Natural killer cell (primary cell): ENCODE data around the gene LRRC8A. TPM values are rescaled to one million over a fixed set of nuclear protein-coding genes. Genes with fewer than 3 reads are reported as not detected.

Experiments
- ATAC-seq, 3 donors: fragments of 150-1000 bp in 2 of 3; fragments of 200-7000 bp in 1 of 3; cut with Tn5 transposase; 1 replicate in 1 of 3; 2 replicates in 2 of 3; pipeline ENCODE4 v1.10.0; 2021; ENCODE audit warnings: mild to moderate bottlenecking in 2 of 3, moderate library complexity in 2 of 3
- DNase-seq, 2 donors: peaks; one replicate each; pipeline versions ENCODE4 v3.0.0 to v3.0.0-alpha.2; 2013 to 2021; ENCODE audit warnings: mixed read lengths in 1 of 2
- H3K27ac ChIP-seq: one replicate; pipeline ENCODE4 v1.5.1; 2013; ENCODE audit warnings: mild to moderate bottlenecking, low read length
- H3K27me3 ChIP-seq: one replicate; pipeline ENCODE4 v1.6.1; 2013; ENCODE audit warnings: low read length; ENCODE audit not compliant: control insufficient read depth, insufficient read depth
- H3K36me3 ChIP-seq: one replicate; pipeline ENCODE4 v1.6.1; 2013; ENCODE audit warnings: low read length; ENCODE audit not compliant: control insufficient read depth, insufficient read depth
- H3K4me1 ChIP-seq: one replicate; pipeline ENCODE4 v1.6.1; 2013; ENCODE audit warnings: low read length; ENCODE audit not compliant: control insufficient read depth, insufficient read depth
- H3K4me3 ChIP-seq: one replicate; pipeline ENCODE4 v1.5.1; 2013; ENCODE audit warnings: low read length
- H3K9me3 ChIP-seq: one replicate; pipeline ENCODE4 v1.6.1; 2013; ENCODE audit warnings: low read length; ENCODE audit not compliant: control insufficient read depth, insufficient read depth
- H3K27ac Mint-ChIP-seq, 2 donors: one replicate each; pipeline ENCODE4 v1.8.0; 2022; ENCODE audit warnings: mild to moderate bottlenecking in 2 of 2, mixed read lengths in 2 of 2, moderate library complexity in 1 of 2
- H3K27me3 Mint-ChIP-seq, 2 donors: one replicate each; pipeline ENCODE4 v1.8.0; 2022; ENCODE audit warnings: low read depth in 2 of 2, mixed read lengths in 2 of 2
- H3K36me3 Mint-ChIP-seq: one replicate; pipeline ENCODE4 v1.8.0; 2022; ENCODE audit warnings: mixed read lengths
- H3K4me1 Mint-ChIP-seq, 2 donors: one replicate each; pipeline ENCODE4 v1.8.0; 2022; ENCODE audit warnings: mixed read lengths in 2 of 2
- H3K4me3 Mint-ChIP-seq: one replicate; pipeline ENCODE4 v1.8.0; 2022; ENCODE audit warnings: mild to moderate bottlenecking, moderate library complexity, mixed read lengths
- H3K9me3 Mint-ChIP-seq, 2 donors: one replicate each; pipeline ENCODE4 v1.8.0; 2022; ENCODE audit warnings: mixed read lengths in 2 of 2
- WGBS: methylation state at CpG from one replicate; pipeline ENCODE4 v1.1.7; 2013; ENCODE audit warnings: missing lambda C conversion rate; ENCODE audit not compliant: insufficient coverage; 5-methylcytosine and 5-hydroxymethylcytosine counted together
- intact Hi-C: fragments of 100-400 bp; cut with micrococcal nuclease; formaldehyde crosslinking; loops from one replicate; pipeline ENCODE4 v1.14.2; 2022
- total RNA-seq, 4 donors: library from RNA; stranded (reverse); fragments of 120-200 nt in 1 of 4; gene quantifications; one replicate each; pipeline versions ENCODE4 v1.2.3 to v1.2.4, GENCODE V29; 2013 to 2022
- TF ChIP-seq, protein P1 (sequence below): fragments of 200-600 bp; IDR thresholded peaks from one replicate; pipeline ENCODE4 v1.8.0; 2022; ENCODE audit warnings: antibody characterized with exemption

Gene LRRC8A
- total RNA-seq, 3 donors from 2014 or later (not counting 1 experiment from before 2014, with no cell fraction given), result 60.0 to 82.9 (median 67.9) TPM

DNA sequence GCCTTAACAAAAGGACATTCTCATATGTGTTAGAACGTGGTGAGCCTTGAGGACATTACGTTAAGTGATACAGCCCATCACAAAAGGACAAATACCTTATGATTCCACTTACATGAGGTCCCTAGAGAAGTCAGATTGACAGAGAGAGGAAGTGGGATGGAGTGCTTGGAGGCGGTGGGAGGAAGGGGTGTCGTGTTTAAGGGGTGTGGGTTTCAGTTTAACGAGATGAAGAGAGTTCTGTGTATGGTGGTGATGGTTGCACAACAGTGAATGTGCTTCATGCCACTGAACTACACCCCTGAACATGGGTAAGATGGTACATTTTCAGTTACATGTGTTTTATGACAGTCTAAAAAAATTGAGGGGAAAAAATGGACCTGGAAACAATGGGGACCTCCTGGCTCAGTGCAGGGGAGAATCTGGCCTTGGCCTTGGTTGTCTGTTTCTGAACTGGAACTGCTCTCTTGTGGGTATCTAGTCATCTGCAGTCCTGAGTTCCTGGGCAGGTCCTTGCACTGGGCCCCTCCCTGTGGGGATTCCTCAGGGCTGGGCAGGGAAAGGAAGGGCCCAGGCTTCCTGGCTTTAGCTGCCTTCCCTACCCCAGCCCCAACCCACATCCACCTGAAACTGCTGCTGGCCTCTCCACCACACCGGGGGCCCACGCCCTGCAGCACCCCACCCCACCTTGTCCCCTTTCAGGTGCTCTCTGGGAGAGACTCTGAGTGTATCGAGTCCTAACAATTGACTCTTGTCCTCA, 17.8 kb downstream of the LRRC8A start:
- ATAC-seq, result peak in 2 of 3 donors; percentile 8 to 22
- TF ChIP-seq, protein P1, sequence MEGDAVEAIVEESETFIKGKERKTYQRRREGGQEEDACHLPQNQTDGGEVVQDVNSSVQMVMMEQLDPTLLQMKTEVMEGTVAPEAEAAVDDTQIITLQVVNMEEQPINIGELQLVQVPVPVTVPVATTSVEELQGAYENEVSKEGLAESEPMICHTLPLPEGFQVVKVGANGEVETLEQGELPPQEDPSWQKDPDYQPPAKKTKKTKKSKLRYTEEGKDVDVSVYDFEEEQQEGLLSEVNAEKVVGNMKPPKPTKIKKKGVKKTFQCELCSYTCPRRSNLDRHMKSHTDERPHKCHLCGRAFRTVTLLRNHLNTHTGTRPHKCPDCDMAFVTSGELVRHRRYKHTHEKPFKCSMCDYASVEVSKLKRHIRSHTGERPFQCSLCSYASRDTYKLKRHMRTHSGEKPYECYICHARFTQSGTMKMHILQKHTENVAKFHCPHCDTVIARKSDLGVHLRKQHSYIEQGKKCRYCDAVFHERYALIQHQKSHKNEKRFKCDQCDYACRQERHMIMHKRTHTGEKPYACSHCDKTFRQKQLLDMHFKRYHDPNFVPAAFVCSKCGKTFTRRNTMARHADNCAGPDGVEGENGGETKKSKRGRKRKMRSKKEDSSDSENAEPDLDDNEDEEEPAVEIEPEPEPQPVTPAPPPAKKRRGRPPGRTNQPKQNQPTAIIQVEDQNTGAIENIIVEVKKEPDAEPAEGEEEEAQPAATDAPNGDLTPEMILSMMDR, result no peak
- peak in 1 of 2 donors; percentile 53 for DNase-seq
- Histone ChIP-seq H3K4me3 (no peak overlapping the region), H3K4me1 (peaks cover 89% of the 10 kb centered on the region), H3K36me3 (peaks cover 13% of the 10 kb centered on the region), H3K27ac (peak overlapping the region; percentile 84), H3K9me3 (no peaks in the 10 kb centered on the region), H3K27me3 (no peaks in the 10 kb centered on the region)
- Mint-ChIP-seq H3K9me3 (no peaks in the 10 kb centered on the region), H3K27ac (peak overlapping the region; percentile 87 to 95), H3K36me3 (no peaks in the 10 kb centered on the region), H3K4me3 (peak overlapping the region; percentile 80), H3K4me1 (peaks cover 55 to 84% of the 10 kb centered on the region in 2 donors), H3K27me3 (no peaks in the 10 kb centered on the region)
- intact Hi-C loops, result no loop called here
- WGBS, result 13% methylated on average over 6 of the region's 8 CpGs

DNA sequence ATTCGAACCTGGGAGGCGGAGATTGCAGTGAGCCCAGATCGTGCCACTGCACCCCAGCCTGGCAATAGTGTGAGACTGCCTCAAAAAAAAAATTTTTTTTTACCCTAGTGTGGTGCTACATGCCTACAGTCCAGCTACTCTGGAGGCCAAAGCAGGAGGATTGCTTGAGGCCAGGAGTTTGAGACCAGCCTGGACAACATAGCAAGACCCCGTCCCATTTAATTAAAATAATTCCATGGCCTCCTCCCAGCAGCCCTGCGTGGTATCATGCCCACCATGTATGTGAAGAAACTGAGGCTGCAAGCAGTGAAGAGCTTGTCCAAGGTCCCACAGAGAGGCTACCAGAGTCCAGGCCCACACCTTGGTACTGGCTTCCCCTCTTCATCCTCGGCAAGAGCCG, 19.4 kb downstream of the LRRC8A start:
- 77% methylated on average over 6 of the region's 7 CpGs for WGBS
- TF ChIP-seq, protein P1, result no peak
- intact Hi-C loops, result no loop called here

DNA sequence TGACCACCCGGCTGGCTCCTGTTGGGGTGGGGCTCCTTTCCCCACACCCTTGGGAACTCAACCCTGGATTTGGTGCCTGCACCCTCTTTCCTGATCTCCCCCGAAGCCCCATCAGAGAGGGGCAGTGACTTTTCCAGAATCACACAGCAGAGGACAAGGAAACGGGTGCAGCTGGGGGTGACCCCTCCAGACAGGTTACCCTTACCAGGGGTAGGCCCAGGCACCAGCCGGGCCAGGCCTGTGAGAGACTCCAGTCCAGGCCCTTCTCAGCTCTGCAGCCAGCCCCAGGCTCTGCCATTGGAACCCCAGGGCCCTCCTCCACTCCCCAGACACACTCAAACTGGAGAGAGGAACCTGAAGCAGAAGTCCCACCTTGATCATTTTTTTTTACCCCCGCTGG, 19.9 kb downstream of the LRRC8A start:
- Mint-ChIP-seq H3K9me3 (no peaks in the 10 kb centered on the region), H3K4me1 (peaks cover 44 to 78% of the 10 kb centered on the region in 2 donors), H3K4me3 (peak overlapping the region; percentile 83), H3K27ac (peak overlapping the region; percentile 87 to 95), H3K36me3 (no peaks in the 10 kb centered on the region), H3K27me3 (no peaks in the 10 kb centered on the region)
- Histone ChIP-seq H3K36me3 (peaks cover 10% of the 10 kb centered on the region), H3K27ac (peak overlapping the region; percentile 84), H3K4me1 (peaks cover 86% of the 10 kb centered on the region), H3K27me3 (no peaks in the 10 kb centered on the region), H3K4me3 (no peak overlapping the region), H3K9me3 (no peaks in the 10 kb centered on the region)
- TF ChIP-seq, protein P1, result no peak
- 66% methylated on average over 5 of the region's 5 CpGs for WGBS
- ATAC-seq, result peak; percentile 2 to 6 (median 6)
- DNase-seq, result no peak
- intact Hi-C loops, result loop anchor here (1.0 kb wide), 2 partner anchors 10 to 20 kb away; partner anchors contain the start of gene LRRC8A

More for the DNA sequence above, 19.4 kb downstream of the LRRC8A start:
- Histone ChIP-seq H3K27me3 (no peaks in the 10 kb centered on the region), H3K27ac (peak overlapping the region; percentile 84), H3K9me3 (no peaks in the 10 kb centered on the region), H3K4me3 (no peak overlapping the region), H3K36me3 (peaks cover 10% of the 10 kb centered on the region), H3K4me1 (peaks cover 90% of the 10 kb centered on the region)
- no peaks in the 10 kb centered on the region for H3K9me3 Mint-ChIP-seq
- H3K36me3 Mint-ChIP-seq, result no peaks in the 10 kb centered on the region
- no peaks in the 10 kb centered on the region for H3K27me3 Mint-ChIP-seq
- DNase-seq (no peak), ATAC-seq (no peak)
- H3K27ac Mint-ChIP-seq, result peak overlapping the region; percentile 87 to 95
- peak overlapping the region; percentile 9 for H3K4me3 Mint-ChIP-seq
- H3K4me1 Mint-ChIP-seq, result peaks cover 44 to 78% of the 10 kb centered on the region in 2 donors
